PC-3 (cell line): ENCODE results near the gene PSMD1.

ENCODE experiments used
- EZH2 ChIP-seq: fragments of 300-600 bp; sonication (generic); IDR thresholded peaks from one replicate; pipeline ENCODE4 v1.6.1; 2017; ENCODE audit warnings: antibody characterized with exemption, mild to moderate bottlenecking, low read length; ENCODE audit not compliant: unreplicated experiment
- EZH2phosphoT487 ChIP-seq: fragments of 300-600 bp; sonication (generic); IDR thresholded peaks from 2 replicates; pipeline ENCODE4 v1.6.1; 2018; ENCODE audit warnings: mild to moderate bottlenecking, antibody characterized with exemption, low read length, borderline replicate concordance
- TF ChIP-seq, protein P1 (sequence below): fragments of 300-600 bp; sonication (generic); conservative IDR thresholded peaks from 2 replicates; pipeline ENCODE4 v1.5.1; 2017; ENCODE audit warnings: antibody characterized with exemption, low read depth, mild to moderate bottlenecking, low read length

- TF ChIP-seq, protein P1, sequence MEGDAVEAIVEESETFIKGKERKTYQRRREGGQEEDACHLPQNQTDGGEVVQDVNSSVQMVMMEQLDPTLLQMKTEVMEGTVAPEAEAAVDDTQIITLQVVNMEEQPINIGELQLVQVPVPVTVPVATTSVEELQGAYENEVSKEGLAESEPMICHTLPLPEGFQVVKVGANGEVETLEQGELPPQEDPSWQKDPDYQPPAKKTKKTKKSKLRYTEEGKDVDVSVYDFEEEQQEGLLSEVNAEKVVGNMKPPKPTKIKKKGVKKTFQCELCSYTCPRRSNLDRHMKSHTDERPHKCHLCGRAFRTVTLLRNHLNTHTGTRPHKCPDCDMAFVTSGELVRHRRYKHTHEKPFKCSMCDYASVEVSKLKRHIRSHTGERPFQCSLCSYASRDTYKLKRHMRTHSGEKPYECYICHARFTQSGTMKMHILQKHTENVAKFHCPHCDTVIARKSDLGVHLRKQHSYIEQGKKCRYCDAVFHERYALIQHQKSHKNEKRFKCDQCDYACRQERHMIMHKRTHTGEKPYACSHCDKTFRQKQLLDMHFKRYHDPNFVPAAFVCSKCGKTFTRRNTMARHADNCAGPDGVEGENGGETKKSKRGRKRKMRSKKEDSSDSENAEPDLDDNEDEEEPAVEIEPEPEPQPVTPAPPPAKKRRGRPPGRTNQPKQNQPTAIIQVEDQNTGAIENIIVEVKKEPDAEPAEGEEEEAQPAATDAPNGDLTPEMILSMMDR: no peak
- no peak for TF ChIP-seq EZH2
- no peak for TF ChIP-seq EZH2phosphoT487
Observed at GRCh38 chr2:231187736-231188505, 131.3 kb downstream of the PSMD1 start.
